Measurements from ENCODE around the gene TSEN54.

Gene TSEN54

DNA sequence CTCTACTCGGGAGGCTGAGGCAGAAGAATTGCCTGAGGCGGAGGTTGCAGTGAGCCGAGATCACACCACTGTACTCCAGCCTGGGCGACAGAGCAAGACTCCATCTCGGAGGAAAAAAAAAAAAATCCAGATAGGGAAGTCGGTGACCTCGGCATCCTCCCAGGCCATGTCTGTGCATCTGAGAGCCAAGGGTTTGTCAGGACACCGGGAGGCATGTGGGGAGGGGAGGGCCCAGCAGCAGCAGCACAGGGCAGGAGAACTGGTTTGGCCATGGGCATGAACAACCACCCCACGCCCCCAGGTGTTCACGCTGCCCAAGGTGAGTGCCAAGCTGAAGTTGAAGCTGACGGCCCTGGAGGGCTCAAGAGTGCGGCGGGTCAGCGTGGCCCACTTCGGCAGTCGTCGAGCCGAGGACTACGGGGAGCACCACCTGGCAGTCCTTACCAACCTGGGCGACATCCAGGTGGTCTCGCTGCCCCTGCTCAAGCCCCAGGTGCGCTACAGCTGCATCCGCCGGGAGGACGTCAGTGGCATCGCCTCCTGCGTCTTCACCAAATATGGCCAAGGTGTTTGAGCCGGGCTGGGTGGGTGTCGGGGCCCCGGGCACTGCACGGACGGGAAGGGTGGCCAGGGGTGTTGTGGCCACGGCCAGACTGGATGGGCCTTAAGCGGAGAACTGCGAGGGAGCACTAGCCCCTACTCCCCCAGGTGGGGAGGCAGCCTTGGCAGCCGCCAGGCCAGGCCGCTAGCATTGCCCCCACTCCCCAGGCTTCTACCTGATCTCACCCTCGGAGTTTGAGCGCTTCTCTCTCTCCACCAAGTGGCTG lies 56.6 kb downstream of the TSEN54 start:
- TF ChIP-seq TAF1 (IDR thresholded peaks at IDR 0.05; ENCODE audit: low read depth) (no peak), CREB1 (IDR thresholded peaks at IDR 0.05; ENCODE audit: low read depth) (no peak)

DNA sequence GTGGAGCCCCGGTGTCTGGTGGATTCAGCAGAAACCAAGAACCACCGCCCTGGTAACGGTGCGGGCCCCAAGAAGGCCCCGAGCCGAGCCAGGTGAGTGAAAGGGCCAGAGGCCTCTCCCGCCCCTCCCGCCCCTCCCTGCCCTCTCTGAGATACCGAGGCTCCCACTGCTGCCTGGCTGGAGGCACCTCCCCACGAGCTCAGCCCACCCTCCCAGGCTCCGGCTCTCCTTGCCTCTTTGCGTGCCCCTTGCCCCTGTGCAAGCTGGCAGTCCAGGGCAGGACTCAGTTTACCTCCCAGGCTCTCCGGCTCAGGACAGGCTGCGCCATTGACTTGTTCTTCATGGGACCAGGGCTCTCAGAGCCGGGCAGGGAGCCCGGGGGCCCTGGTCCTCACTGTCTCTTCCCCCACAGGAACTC lies 57.2 kb downstream of the TSEN54 start:
- TF ChIP-seq RAD21 (IDR thresholded peaks at IDR 0.05; ENCODE audit: low read depth) (no peak), NFIC (IDR thresholded peaks at IDR 0.05) (no peak), TAF1 (IDR thresholded peaks at IDR 0.05; ENCODE audit: low read depth) (no peak), EP300 (IDR thresholded peaks at IDR 0.05; ENCODE audit: borderline replicate concordance) (no peak), TCF12 (IDR thresholded peaks at IDR 0.05; ENCODE audit: low read depth) (no peak), FOXM1 (IDR thresholded peaks at IDR 0.05; ENCODE audit: borderline replicate concordance, low read depth) (no peak), YY1 (IDR thresholded peaks at IDR 0.05; ENCODE audit: low read depth) (no peak), TEAD4 (IDR thresholded peaks at IDR 0.05) (no peak)
- TF ChIP-seq, protein P1, sequence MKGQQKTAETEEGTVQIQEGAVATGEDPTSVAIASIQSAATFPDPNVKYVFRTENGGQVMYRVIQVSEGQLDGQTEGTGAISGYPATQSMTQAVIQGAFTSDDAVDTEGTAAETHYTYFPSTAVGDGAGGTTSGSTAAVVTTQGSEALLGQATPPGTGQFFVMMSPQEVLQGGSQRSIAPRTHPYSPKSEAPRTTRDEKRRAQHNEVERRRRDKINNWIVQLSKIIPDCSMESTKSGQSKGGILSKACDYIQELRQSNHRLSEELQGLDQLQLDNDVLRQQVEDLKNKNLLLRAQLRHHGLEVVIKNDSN (IDR thresholded peaks at IDR 0.05) = no peak
- TF ChIP-seq, protein P2, sequence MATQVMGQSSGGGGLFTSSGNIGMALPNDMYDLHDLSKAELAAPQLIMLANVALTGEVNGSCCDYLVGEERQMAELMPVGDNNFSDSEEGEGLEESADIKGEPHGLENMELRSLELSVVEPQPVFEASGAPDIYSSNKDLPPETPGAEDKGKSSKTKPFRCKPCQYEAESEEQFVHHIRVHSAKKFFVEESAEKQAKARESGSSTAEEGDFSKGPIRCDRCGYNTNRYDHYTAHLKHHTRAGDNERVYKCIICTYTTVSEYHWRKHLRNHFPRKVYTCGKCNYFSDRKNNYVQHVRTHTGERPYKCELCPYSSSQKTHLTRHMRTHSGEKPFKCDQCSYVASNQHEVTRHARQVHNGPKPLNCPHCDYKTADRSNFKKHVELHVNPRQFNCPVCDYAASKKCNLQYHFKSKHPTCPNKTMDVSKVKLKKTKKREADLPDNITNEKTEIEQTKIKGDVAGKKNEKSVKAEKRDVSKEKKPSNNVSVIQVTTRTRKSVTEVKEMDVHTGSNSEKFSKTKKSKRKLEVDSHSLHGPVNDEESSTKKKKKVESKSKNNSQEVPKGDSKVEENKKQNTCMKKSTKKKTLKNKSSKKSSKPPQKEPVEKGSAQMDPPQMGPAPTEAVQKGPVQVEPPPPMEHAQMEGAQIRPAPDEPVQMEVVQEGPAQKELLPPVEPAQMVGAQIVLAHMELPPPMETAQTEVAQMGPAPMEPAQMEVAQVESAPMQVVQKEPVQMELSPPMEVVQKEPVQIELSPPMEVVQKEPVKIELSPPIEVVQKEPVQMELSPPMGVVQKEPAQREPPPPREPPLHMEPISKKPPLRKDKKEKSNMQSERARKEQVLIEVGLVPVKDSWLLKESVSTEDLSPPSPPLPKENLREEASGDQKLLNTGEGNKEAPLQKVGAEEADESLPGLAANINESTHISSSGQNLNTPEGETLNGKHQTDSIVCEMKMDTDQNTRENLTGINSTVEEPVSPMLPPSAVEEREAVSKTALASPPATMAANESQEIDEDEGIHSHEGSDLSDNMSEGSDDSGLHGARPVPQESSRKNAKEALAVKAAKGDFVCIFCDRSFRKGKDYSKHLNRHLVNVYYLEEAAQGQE (IDR thresholded peaks at IDR 0.05; ENCODE audit: low read depth) = no peak

DNA sequence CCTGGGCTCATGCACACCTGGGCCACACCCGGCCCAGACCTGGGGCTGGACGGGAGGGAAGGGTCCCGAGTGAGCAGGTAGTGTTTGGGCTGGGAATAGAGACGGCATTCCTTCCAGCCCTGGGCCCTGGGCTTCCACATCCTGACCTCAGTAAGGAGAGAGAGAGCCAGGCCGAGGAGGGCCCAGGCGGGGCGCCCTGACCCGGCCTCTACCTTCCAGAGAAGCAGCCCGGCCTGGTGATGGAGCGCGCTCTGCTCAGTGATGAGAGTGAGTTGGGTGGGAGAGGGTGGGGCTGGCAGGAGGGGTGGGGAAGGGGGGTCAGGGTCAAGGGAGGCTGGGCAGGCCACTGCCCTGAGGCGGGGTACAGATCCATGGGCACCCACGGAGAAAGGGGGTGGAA lies 57.7 kb downstream of the TSEN54 start:
- TF ChIP-seq, protein P2 (IDR thresholded peaks at IDR 0.05; ENCODE audit: low read depth) = no peak
- TF ChIP-seq RAD21 (IDR thresholded peaks at IDR 0.05; ENCODE audit: low read depth) (no peak), FOXM1 (IDR thresholded peaks at IDR 0.05; ENCODE audit: borderline replicate concordance, low read depth) (no peak), ZBTB7A (IDR thresholded peaks at IDR 0.05; ENCODE audit: low read depth) (no peak), CREB1 (IDR thresholded peaks at IDR 0.05; ENCODE audit: low read depth) (no peak), TCF12 (IDR thresholded peaks at IDR 0.05; ENCODE audit: low read depth) (no peak), CEBPB (IDR thresholded peaks at IDR 0.05) (no peak), YY1 (IDR thresholded peaks at IDR 0.05; ENCODE audit: low read depth) (no peak), TEAD4 (IDR thresholded peaks at IDR 0.05) (no peak)
- TF ChIP-seq, protein P3, sequence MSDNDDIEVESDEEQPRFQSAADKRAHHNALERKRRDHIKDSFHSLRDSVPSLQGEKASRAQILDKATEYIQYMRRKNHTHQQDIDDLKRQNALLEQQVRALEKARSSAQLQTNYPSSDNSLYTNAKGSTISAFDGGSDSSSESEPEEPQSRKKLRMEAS (IDR thresholded peaks at IDR 0.05) = no peak

Measured in Ishikawa (cell line).